Ectodermal cell (in vitro differentiated cells): ENCODE results near the gene DCK.

Experiments used
- H3K27ac ChIP-seq: 2 replicates; pipeline ENCODE4 v1.7.0; 2013; ENCODE audit warnings: mild to moderate bottlenecking, low read depth, low read length; ENCODE audit not compliant: insufficient read depth, poor library complexity, severe bottlenecking
- H3K27me3 ChIP-seq: 2 replicates; pipeline ENCODE4 v1.7.0; 2013; ENCODE audit warnings: mild to moderate bottlenecking, low read length; ENCODE audit not compliant: insufficient read depth, control insufficient read depth, poor library complexity, severe bottlenecking
- H3K36me3 ChIP-seq: one replicate; pipeline ENCODE4 v1.7.0; 2013; ENCODE audit warnings: low read length; ENCODE audit not compliant: control insufficient read depth, insufficient read depth
- H3K4me1 ChIP-seq: one replicate; pipeline ENCODE4 v1.7.0; 2013; ENCODE audit warnings: low read length; ENCODE audit not compliant: control insufficient read depth, insufficient read depth
- H3K4me3 ChIP-seq: 2 replicates; pipeline ENCODE4 v1.7.0; 2013; ENCODE audit warnings: low read depth, low read length, control low read depth; ENCODE audit not compliant: insufficient read depth
- H3K9me3 ChIP-seq: 2 replicates; pipeline ENCODE4 v1.7.0; 2013; ENCODE audit warnings: mild to moderate bottlenecking, low read length, moderate library complexity; ENCODE audit not compliant: control insufficient read depth
- WGBS, 2 experiments: methylation state at CpG; one replicate each; pipeline ENCODE4 v1.1.7; 2013; ENCODE audit warnings: missing lambda C conversion rate in 2 of 2; 5-methylcytosine and 5-hydroxymethylcytosine counted together

Gene DCK

GRCh38 chr4:71070015-71070414, 76.6 kb downstream of the DCK start:
- H3K27me3 ChIP-seq: no peaks in the 10 kb centered on the region

GRCh38 chr4:71074452-71075299, 81.2 kb downstream of the DCK start:
- Histone ChIP-seq H3K27ac (no peak overlapping the region), H3K9me3 (no peaks in the 10 kb centered on the region), H3K4me1 (no peaks in the 10 kb centered on the region), H3K27me3 (no peaks in the 10 kb centered on the region), H3K4me3 (no peak overlapping the region), H3K36me3 (no peaks in the 10 kb centered on the region)
- WGBS, 2 experiments: 86 to 91% methylated on average over 9 to 10 of the region's 10 CpGs

More at GRCh38 chr4:71070015-71070414, 76.6 kb downstream of the DCK start:
- Histone ChIP-seq H3K4me1 (no peaks in the 10 kb centered on the region), H3K27ac (no peak overlapping the region), H3K4me3 (no peak overlapping the region), H3K9me3 (no peaks in the 10 kb centered on the region), H3K36me3 (no peaks in the 10 kb centered on the region)
- 91 to 97% methylated on average over 1 of the region's 1 CpG for WGBS, 2 experiments
